ENCODE results near the gene RBM45. TPM values are rescaled to one million over a fixed set of nuclear protein-coding genes. Genes with fewer than 3 reads are reported as not detected.

Gene RBM45
- total RNA-seq, 1 donor from 2014 or later: 12.0 TPM

DNA sequence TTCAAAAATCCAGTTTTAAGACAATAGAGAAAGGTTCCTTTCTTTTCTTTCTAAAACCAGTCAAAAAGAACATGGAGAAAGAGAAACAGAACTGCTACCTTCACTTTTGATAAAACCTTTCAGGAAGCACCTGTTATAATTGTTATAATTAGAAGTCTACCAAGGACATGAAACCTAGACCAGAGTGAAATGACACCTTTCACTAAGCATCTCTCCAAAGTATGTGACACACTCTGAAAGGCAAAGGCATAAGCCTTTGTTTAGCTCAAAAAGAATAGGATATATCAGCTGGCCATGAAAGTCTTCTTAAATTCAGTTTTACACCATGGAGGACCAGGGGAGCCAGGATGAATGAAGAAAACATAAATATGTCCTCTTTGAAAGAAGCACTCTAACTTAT, 18.8 kb upstream of the RBM45 start:
- Mint-ChIP-seq H3K27ac (ENCODE audit: unreplicated experiment) (no peak overlapping the region), H3K9me3 (ENCODE audit: unreplicated experiment) (no peaks in the 10 kb centered on the region), H3K4me3 (ENCODE audit: unreplicated experiment) (no peak overlapping the region), H3K4me1 (ENCODE audit: low read depth, unreplicated experiment) (no peaks in the 10 kb centered on the region), H3K27me3 (ENCODE audit: low read depth, unreplicated experiment) (no peaks in the 10 kb centered on the region), H3K36me3 (ENCODE audit: low read depth, unreplicated experiment) (no peaks in the 10 kb centered on the region)
- H3K4me3 ChIP-seq (ENCODE audit: insufficient read depth, low read depth, low read length): no peak overlapping the region
- no peak overlapping the region for H3K4me2 ChIP-seq (ENCODE audit: low read length)
- no peaks in the 10 kb centered on the region for H3K27me3 ChIP-seq (ENCODE audit: insufficient read depth, low read length)
- no peaks in the 10 kb centered on the region for H3K4me1 ChIP-seq (ENCODE audit: insufficient read depth, low read length)
- H3K36me3 ChIP-seq (ENCODE audit: insufficient read depth, low read length): no peaks in the 10 kb centered on the region
- H3K9ac ChIP-seq (ENCODE audit: low read length): no peak overlapping the region
- H3K9me3 ChIP-seq (ENCODE audit: insufficient read depth, low read depth, low read length): no peaks in the 10 kb centered on the region
- DNase-seq (ENCODE audit: low read depth) (no peak), FAIRE-seq (no peak)
- no peaks in the 10 kb centered on the region for H4K20me1 ChIP-seq (ENCODE audit: insufficient read depth, low read length)
- H3K27ac ChIP-seq (ENCODE audit: low read depth, low read length): no peak overlapping the region
- no peaks in the 10 kb centered on the region for H3K79me2 ChIP-seq (ENCODE audit: insufficient read depth, low read length)
- H2AFZ ChIP-seq (ENCODE audit: low read depth, low read length): no peak overlapping the region
- TF ChIP-seq EZH2 (IDR thresholded peaks at IDR 0.05; ENCODE audit: insufficient read depth, low read length): no peak
- TF ChIP-seq, protein P1, sequence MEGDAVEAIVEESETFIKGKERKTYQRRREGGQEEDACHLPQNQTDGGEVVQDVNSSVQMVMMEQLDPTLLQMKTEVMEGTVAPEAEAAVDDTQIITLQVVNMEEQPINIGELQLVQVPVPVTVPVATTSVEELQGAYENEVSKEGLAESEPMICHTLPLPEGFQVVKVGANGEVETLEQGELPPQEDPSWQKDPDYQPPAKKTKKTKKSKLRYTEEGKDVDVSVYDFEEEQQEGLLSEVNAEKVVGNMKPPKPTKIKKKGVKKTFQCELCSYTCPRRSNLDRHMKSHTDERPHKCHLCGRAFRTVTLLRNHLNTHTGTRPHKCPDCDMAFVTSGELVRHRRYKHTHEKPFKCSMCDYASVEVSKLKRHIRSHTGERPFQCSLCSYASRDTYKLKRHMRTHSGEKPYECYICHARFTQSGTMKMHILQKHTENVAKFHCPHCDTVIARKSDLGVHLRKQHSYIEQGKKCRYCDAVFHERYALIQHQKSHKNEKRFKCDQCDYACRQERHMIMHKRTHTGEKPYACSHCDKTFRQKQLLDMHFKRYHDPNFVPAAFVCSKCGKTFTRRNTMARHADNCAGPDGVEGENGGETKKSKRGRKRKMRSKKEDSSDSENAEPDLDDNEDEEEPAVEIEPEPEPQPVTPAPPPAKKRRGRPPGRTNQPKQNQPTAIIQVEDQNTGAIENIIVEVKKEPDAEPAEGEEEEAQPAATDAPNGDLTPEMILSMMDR (IDR thresholded peaks at IDR 0.05; ENCODE audit: insufficient read depth, low read depth, low read length): no peak

DNA sequence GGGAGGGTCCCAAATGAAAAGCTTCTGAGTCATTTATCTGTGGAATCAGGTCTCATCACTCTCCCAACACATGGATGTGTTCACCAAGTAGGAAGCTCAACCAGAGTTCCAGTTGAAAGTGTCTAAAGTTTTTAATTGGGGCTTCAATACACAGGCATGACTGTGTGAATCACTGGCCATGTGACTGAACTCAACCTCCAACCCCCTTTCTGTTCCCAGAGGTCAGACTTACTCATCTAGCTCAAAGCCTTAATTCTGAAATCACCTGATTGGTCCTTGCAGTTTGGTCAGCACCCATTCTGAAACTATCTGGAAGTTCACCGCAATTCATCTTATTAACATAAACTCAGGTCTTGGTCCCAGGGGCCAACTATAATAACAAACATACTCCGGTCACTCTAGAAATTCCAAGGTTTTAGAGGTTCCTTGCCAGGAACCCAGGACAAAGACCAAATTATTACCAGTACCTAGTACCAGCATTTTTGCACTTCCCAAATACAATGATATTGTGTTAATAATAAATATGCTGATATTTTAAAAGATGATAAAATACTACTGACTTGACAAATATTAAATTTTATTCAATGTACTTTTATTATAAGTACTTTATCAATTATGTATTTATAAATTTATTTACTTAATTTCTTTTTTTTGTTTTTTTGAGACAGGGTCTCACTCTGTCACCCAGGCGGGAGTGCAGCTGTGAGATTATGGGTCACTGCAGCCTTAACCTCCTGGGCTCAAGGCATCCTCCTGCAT, 10.7 kb upstream of the RBM45 start:
- no peak overlapping the region for H3K9ac ChIP-seq (ENCODE audit: low read length)
- Mint-ChIP-seq H3K4me1 (ENCODE audit: low read depth, unreplicated experiment) (no peaks in the 10 kb centered on the region), H3K27ac (ENCODE audit: unreplicated experiment) (no peak overlapping the region), H3K9me3 (ENCODE audit: unreplicated experiment) (no peaks in the 10 kb centered on the region), H3K36me3 (ENCODE audit: low read depth, unreplicated experiment) (no peaks in the 10 kb centered on the region), H3K4me3 (ENCODE audit: unreplicated experiment) (no peak overlapping the region), H3K27me3 (ENCODE audit: low read depth, unreplicated experiment) (no peaks in the 10 kb centered on the region)
- no peak overlapping the region for H3K27ac ChIP-seq (ENCODE audit: low read depth, low read length)
- H2AFZ ChIP-seq (ENCODE audit: low read depth, low read length): no peak overlapping the region
- H3K79me2 ChIP-seq (ENCODE audit: insufficient read depth, low read length): no peaks in the 10 kb centered on the region
- TF ChIP-seq EZH2 (IDR thresholded peaks at IDR 0.05; ENCODE audit: insufficient read depth, low read length): no peak
- TF ChIP-seq, protein P1 (IDR thresholded peaks at IDR 0.05; ENCODE audit: insufficient read depth, low read depth, low read length): no peak
- no peaks in the 10 kb centered on the region for H3K27me3 ChIP-seq (ENCODE audit: insufficient read depth, low read length)
- no peaks in the 10 kb centered on the region for H4K20me1 ChIP-seq (ENCODE audit: insufficient read depth, low read length)
- H3K9me3 ChIP-seq (ENCODE audit: insufficient read depth, low read depth, low read length): no peaks in the 10 kb centered on the region
- FAIRE-seq (no peak), DNase-seq (ENCODE audit: low read depth) (no peak)
- no peaks in the 10 kb centered on the region for H3K4me1 ChIP-seq (ENCODE audit: insufficient read depth, low read length)
- H3K4me3 ChIP-seq (ENCODE audit: insufficient read depth, low read depth, low read length): no peak overlapping the region
- no peaks in the 10 kb centered on the region for H3K36me3 ChIP-seq (ENCODE audit: insufficient read depth, low read length)
- no peak overlapping the region for H3K4me2 ChIP-seq (ENCODE audit: low read length)

DNA sequence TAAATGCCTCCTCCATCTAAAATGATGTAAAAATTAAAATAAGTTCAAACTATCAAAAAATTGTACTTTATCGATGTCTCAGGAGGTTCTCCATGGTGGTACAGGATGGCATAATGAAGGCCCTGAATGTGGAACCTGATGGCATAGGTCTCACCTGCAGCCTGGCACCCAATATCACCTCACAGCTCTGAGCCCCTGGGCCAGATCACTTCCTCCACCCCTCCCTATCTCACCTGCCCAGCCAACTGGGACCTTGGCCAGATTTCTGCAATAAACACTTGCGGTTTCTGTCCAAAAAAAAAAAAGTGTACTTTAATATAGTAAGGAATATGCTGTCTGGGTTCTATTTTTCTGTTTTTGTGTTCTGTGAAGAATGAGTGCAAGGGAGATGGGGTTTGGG, 6.7 kb upstream of the RBM45 start:
- Histone ChIP-seq H3K9ac (ENCODE audit: low read length) (no peak overlapping the region), H3K36me3 (ENCODE audit: insufficient read depth, low read length) (no peaks in the 10 kb centered on the region), H3K27ac (ENCODE audit: low read depth, low read length) (no peak overlapping the region), H3K27me3 (ENCODE audit: insufficient read depth, low read length) (no peaks in the 10 kb centered on the region), H3K4me1 (ENCODE audit: insufficient read depth, low read length) (no peaks in the 10 kb centered on the region), H2AFZ (ENCODE audit: low read depth, low read length) (no peak overlapping the region), H4K20me1 (ENCODE audit: insufficient read depth, low read length) (no peaks in the 10 kb centered on the region), H3K4me2 (ENCODE audit: low read length) (no peak overlapping the region), H3K4me3 (ENCODE audit: insufficient read depth, low read depth, low read length) (no peak overlapping the region), H3K79me2 (ENCODE audit: insufficient read depth, low read length) (no peaks in the 10 kb centered on the region), H3K9me3 (ENCODE audit: insufficient read depth, low read depth, low read length) (no peaks in the 10 kb centered on the region)
- no peaks in the 10 kb centered on the region for H3K4me1 Mint-ChIP-seq (ENCODE audit: low read depth, unreplicated experiment)
- H3K27me3 Mint-ChIP-seq (ENCODE audit: low read depth, unreplicated experiment): no peaks in the 10 kb centered on the region
- DNase-seq (ENCODE audit: low read depth) (no peak), FAIRE-seq (no peak)
- H3K27ac Mint-ChIP-seq (ENCODE audit: unreplicated experiment): no peak overlapping the region
- no peaks in the 10 kb centered on the region for H3K36me3 Mint-ChIP-seq (ENCODE audit: low read depth, unreplicated experiment)
- no peak overlapping the region for H3K4me3 Mint-ChIP-seq (ENCODE audit: unreplicated experiment)
- H3K9me3 Mint-ChIP-seq (ENCODE audit: unreplicated experiment): no peaks in the 10 kb centered on the region
- TF ChIP-seq EZH2 (IDR thresholded peaks at IDR 0.05; ENCODE audit: insufficient read depth, low read length): no peak
- TF ChIP-seq, protein P1 (IDR thresholded peaks at IDR 0.05; ENCODE audit: insufficient read depth, low read depth, low read length): no peak
